Activated T-helper 2 cell treated with anti-CD3 and anti-CD28 coated beads, Interferon-gamma antibody, Interleukin-2, Interleukin-4, amounts not matched to agents 10 μg/mL and 5 μg/mL and 100 μg/mL, durations not matched to agents 14 hours and 24 hours and 36 hours (primary cell): ENCODE data around the gene DTNA. TPM values are rescaled to one million over a fixed set of nuclear protein-coding genes. Genes with fewer than 3 reads are reported as not detected.
"Not testable (repeated sequence)": the region's sequence is repeated elsewhere in the genome, so short reads cannot be mapped to it uniquely, and the experiment has no call there.

Experiments used
- DNase-seq: peaks from one replicate; pipeline ENCODE4 v3.0.0; 2021; ENCODE audit warnings: low spot score
- H3K27ac Mint-ChIP-seq: one replicate; pipeline ENCODE4 v1.8.0; 2021; ENCODE audit warnings: mixed read lengths
- H3K27me3 Mint-ChIP-seq: one replicate; pipeline ENCODE4 v1.8.0; 2021; ENCODE audit warnings: low read depth, mixed read lengths
- H3K36me3 Mint-ChIP-seq: one replicate; pipeline ENCODE4 v1.8.0; 2021; ENCODE audit warnings: low read depth, mixed read lengths
- H3K4me1 Mint-ChIP-seq: one replicate; pipeline ENCODE4 v1.8.0; 2021; ENCODE audit warnings: low read depth, mixed read lengths
- H3K4me3 Mint-ChIP-seq: one replicate; pipeline ENCODE4 v1.8.0; 2021; ENCODE audit warnings: low read depth, mild to moderate bottlenecking, moderate library complexity, mixed read lengths
- H3K9me3 Mint-ChIP-seq: one replicate; pipeline ENCODE4 v1.8.0; 2021; ENCODE audit warnings: mixed read lengths
- intact Hi-C: fragments of 100-400 bp; cut with micrococcal nuclease; formaldehyde crosslinking; loops from one replicate; pipeline ENCODE4 v1.15.1; 2023
- total RNA-seq: library from RNA; stranded (reverse); gene quantifications from 2 replicates; pipeline ENCODE4 v1.2.3, GENCODE V29; 2022

The DTNA gene
- total RNA-seq: 0.73 TPM in 1 of 2 replicates, not detected in the other

DNA sequence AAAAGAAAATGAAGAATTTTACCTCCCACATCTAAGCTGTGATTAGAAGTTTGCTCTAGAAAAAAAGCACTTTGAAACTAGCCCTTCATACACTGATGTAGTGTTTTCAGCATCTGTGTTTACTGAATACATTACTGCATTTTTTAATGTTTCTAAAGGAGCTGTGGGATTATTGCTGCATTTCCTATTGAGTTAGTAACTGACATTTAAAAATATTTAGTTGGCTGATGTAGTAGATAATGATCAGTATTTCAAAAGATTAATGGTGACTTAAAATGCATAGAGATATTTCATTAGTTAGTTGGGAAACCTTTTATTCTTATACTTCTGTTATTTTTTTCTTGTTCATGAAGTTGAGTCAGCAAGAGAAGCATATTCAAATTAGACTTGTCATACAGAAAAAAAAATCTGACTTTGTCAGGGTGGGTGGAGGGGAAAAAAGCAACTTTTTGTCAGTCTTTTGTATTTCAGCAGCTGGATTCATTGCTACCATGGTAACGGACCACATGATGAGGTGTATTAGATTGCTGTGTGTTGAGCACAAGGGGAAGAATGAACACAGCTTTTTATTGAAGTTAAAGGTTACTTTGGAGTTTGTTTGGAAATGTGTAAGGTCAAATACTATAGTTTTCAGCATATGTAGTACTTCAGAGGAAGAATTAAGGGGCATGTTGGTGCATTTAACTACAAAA is at the start of gene DTNA:
TSS of gene DTNA (plus strand) at position 549 of the 692 bp plus-strand sequence. CDS start 45,679 bp downstream, outside the sequence.
- Mint-ChIP-seq H3K4me3 (no peak within 1 kb of the TSS), H3K27ac (no peak within 1 kb of the TSS), H3K9me3 (no peaks in the 10 kb centered on the region), H3K27me3 (no peaks in the 10 kb centered on the region), H3K4me1 (no peaks in the 10 kb centered on the region), H3K36me3 (no peaks in the 10 kb centered on the region)
- no peak for DNase-seq
- intact Hi-C loops: no loop called here

DNA sequence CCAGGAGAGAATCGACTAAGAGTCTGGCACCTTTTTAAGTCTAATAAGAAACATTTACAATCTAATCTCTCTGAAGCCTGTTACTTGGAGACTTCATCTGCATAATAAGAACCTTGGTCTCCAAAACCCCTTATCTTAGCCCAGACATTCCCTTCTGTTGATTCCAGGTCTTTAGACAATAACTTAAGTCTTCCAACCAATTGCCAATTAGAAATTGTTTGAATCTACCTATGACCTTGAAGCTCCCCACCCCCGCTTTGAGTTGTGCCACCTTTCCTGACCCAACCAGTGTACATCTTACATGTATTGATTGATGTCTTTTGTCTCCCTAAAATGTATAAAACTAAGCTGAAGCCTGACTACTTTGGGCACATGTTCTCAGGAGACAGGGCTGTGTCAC is 49.5 kb upstream of the DTNA start:
- intact Hi-C loops: no loop called here
- DNase-seq: no peak

DNA sequence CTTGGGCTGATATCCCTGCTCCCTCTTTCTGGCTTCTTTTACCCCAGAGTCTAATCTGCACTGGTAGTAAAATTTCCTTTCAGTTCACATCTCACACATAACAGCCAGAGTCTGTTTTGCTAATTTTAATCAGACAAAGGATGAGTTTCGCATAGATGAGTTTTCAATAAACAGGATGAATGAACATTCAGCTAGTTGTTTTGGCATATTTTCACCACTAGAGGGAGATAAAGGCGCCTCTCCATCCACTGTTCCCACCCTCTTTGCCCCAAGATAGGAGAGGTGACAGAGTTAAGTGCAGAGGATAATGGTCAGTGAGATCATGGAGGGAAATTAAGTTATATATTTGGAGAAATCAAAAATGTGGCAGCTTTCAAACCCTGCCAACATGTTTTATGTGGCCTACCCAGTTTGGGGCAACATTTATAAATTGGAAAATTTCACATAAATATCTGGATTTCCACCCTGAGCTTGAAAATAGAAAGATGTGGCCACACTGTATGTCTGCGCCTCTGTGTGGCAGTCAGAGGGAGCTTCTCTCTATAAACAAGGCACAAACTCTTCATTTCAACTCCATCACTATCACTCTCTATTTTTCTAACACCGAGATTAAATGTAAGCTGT is 48.5 kb upstream of the DTNA start:
- Mint-ChIP-seq H3K4me3 (no peak overlapping the region), H3K4me1 (no peaks in the 10 kb centered on the region), H3K27me3 (peaks cover 9% of the 10 kb centered on the region), H3K9me3 (no peaks in the 10 kb centered on the region), H3K36me3 (no peaks in the 10 kb centered on the region), H3K27ac (no peak overlapping the region)
- intact Hi-C loops: loop anchor here (1.0 kb wide), 1 partner anchor 127 kb away; no protein-coding TSS in a partner anchor
- DNase-seq: no peak

More for the DNA sequence above, 49.5 kb upstream of the DTNA start:
- Mint-ChIP-seq H3K4me1 (no peaks in the 10 kb centered on the region), H3K27ac (no peak overlapping the region), H3K36me3 (no peaks in the 10 kb centered on the region), H3K4me3 (no peak overlapping the region), H3K9me3 (no peaks in the 10 kb centered on the region), H3K27me3 (peaks cover 9% of the 10 kb centered on the region)

- no peaks in the 10 kb centered on the region for H3K36me3 Mint-ChIP-seq
- no peaks in the 10 kb centered on the region for H3K27me3 Mint-ChIP-seq
- no peaks in the 10 kb centered on the region for H3K9me3 Mint-ChIP-seq
- no peak overlapping the region for H3K4me3 Mint-ChIP-seq
- no peak overlapping the region for H3K27ac Mint-ChIP-seq
- DNase-seq: no peak
- intact Hi-C loops: no loop called here
- no peaks in the 10 kb centered on the region for H3K4me1 Mint-ChIP-seq
Observed at GRCh38 chr18:34676816-34677574, 33.1 kb upstream of the DTNA start.

DNA sequence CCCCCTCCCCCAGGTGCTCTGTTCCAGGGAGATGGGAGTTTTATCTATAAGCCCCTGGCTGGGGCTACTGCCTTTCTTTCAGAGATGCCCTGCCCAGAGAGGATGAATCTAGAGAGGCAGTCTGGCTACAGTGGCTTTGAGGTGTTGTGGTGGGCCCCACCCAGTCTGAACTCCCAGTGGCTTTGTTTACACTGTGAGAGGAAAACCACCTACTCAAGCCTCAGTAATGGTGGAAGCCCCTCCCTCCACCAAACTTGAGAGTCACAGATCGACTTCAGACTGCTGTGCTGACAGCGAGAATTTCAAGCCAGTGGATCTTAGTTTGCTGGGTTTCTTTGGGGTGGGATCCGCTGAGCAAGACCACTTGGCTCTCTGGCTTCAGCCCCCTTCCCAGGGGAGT is 20.3 kb upstream of the DTNA start:
- DNase-seq, H3K4me3 Mint-ChIP-seq, H3K27ac Mint-ChIP-seq, H3K36me3 Mint-ChIP-seq, H3K4me1 Mint-ChIP-seq, intact Hi-C loops, H3K9me3 Mint-ChIP-seq, H3K27me3 Mint-ChIP-seq: not testable (repeated sequence)

DNA sequence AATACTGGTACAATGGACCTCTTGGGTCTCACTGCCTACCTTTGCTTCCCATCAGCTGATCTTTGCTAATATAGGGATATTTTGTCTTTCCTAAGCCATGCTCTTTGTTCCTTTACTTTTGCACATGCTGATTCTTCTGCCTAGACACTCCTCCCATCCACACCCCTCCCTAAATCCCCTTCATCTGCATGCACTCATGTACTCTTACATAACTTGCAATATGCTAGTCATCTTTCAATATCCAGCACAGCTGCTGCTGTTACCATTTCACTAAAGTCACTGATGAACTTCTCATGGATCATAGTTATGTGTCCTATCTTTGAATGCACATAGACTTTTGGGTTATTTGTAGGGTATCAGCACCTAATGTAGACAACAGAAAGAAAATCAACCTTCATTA is 18.5 kb upstream of the DTNA start:
- Mint-ChIP-seq H3K4me3 (no peak overlapping the region), H3K27ac (no peak overlapping the region), H3K27me3 (no peaks in the 10 kb centered on the region), H3K4me1 (no peaks in the 10 kb centered on the region), H3K9me3 (no peaks in the 10 kb centered on the region), H3K36me3 (no peaks in the 10 kb centered on the region)
- intact Hi-C loops: no loop called here
- DNase-seq: no peak

DNA sequence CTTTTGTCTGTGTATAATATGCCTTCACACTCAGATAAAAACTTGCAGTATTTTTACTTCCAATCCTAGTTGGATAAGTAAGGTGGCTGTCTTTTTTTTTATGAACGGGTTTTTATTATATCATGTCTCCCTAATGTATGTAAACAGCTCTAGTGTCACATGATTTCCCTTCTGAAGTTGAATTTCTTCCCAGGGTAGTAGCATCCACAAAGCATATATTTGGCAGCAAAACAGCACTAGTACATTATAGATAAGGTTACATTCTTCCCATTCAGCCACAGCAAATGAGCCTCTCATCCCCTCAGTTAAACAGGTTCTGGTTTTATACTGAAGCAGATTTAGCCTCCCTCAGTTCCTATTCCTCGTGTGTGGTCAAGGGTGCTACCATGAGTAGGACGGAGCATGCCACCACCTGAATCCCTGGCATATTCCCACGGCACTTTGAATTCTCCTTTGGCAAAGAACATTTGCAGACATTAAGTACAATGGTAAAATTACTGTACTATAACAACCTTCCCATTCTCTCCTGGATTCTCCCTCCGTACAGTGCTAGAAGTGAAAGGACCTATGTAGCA is 15.4 kb upstream of the DTNA start:
- no peak for DNase-seq

GRCh38 chr18:34695310-34695709 is 14.8 kb upstream of the DTNA start:
- intact Hi-C loops: no loop called here
- no peak overlapping the region for H3K27ac Mint-ChIP-seq
- no peak overlapping the region for H3K4me3 Mint-ChIP-seq
- H3K27me3 Mint-ChIP-seq: no peaks in the 10 kb centered on the region
- no peaks in the 10 kb centered on the region for H3K36me3 Mint-ChIP-seq
- H3K4me1 Mint-ChIP-seq: no peaks in the 10 kb centered on the region
- no peak for DNase-seq
- no peaks in the 10 kb centered on the region for H3K9me3 Mint-ChIP-seq

More for the DNA sequence above, 15.4 kb upstream of the DTNA start:
- intact Hi-C loops: no loop called here
- no peaks in the 10 kb centered on the region for H3K4me1 Mint-ChIP-seq
- H3K9me3 Mint-ChIP-seq: no peaks in the 10 kb centered on the region
- no peaks in the 10 kb centered on the region for H3K27me3 Mint-ChIP-seq
- H3K36me3 Mint-ChIP-seq: no peaks in the 10 kb centered on the region
- no peak overlapping the region for H3K4me3 Mint-ChIP-seq
- H3K27ac Mint-ChIP-seq: no peak overlapping the region

DNA sequence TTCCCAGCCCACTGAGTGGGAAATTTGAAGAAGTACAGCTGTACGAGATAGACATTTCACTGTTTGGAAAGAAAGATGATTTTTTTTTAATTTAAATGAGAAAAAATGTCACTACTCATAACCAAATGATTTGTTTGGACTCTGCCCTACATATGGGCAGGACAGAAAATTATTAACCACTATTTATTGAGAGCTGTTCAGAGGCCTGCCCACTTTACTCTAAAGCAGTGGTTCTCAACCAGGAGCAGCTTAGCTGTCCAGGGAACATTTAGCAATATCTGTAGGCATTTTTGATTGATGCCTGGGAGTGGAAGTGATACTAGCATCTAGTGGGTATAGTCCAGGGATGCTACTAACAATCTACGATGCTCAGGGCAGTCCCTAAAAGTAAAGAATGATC is 13.4 kb upstream of the DTNA start:
- Mint-ChIP-seq H3K4me3 (no peak overlapping the region), H3K9me3 (no peaks in the 10 kb centered on the region), H3K27ac (no peak overlapping the region), H3K36me3 (no peaks in the 10 kb centered on the region), H3K4me1 (no peaks in the 10 kb centered on the region), H3K27me3 (no peaks in the 10 kb centered on the region)
- no peak for DNase-seq
- intact Hi-C loops: no loop called here

DNA sequence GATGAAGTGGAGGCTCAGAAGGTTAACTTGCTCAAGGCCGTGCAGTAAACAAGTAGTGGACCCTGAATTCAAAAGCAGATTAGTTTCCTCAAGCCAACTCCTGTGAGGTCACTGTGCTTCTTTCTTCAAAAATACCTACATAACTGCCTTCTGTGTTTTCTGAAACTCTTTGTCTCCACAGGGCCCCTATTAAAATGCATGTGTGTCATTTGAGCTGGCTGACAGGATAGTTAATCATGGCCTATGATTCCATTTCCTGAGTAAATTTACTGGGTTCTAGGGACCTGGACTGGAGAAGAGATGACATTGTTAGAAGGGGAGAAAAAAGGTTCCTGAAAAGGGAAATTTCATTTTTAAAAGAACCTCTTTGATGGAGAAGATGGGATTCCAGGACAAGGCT is 12.9 kb upstream of the DTNA start:
- no peak for DNase-seq
- no peaks in the 10 kb centered on the region for H3K36me3 Mint-ChIP-seq
- H3K27ac Mint-ChIP-seq: no peak overlapping the region
- no peaks in the 10 kb centered on the region for H3K9me3 Mint-ChIP-seq
- no peaks in the 10 kb centered on the region for H3K4me1 Mint-ChIP-seq
- no peak overlapping the region for H3K4me3 Mint-ChIP-seq
- intact Hi-C loops: no loop called here
- no peaks in the 10 kb centered on the region for H3K27me3 Mint-ChIP-seq

GRCh38 chr18:34697891-34698290 is 12.2 kb upstream of the DTNA start:
- H3K9me3 Mint-ChIP-seq: no peaks in the 10 kb centered on the region
- no peak for DNase-seq
- H3K36me3 Mint-ChIP-seq: no peaks in the 10 kb centered on the region
- intact Hi-C loops: no loop called here
- H3K27ac Mint-ChIP-seq: no peak overlapping the region
- no peaks in the 10 kb centered on the region for H3K4me1 Mint-ChIP-seq
- no peak overlapping the region for H3K4me3 Mint-ChIP-seq
- H3K27me3 Mint-ChIP-seq: no peaks in the 10 kb centered on the region

- H3K4me3 Mint-ChIP-seq: no peak overlapping the region
- DNase-seq: no peak
- H3K27ac Mint-ChIP-seq: no peak overlapping the region
- H3K9me3 Mint-ChIP-seq: no peaks in the 10 kb centered on the region
- H3K4me1 Mint-ChIP-seq: no peaks in the 10 kb centered on the region
- intact Hi-C loops: no loop called here
- H3K36me3 Mint-ChIP-seq: no peaks in the 10 kb centered on the region
- H3K27me3 Mint-ChIP-seq: peaks cover 2% of the 10 kb centered on the region
Observed at GRCh38 chr18:34701911-34702310, 8.2 kb upstream of the DTNA start.

DNA sequence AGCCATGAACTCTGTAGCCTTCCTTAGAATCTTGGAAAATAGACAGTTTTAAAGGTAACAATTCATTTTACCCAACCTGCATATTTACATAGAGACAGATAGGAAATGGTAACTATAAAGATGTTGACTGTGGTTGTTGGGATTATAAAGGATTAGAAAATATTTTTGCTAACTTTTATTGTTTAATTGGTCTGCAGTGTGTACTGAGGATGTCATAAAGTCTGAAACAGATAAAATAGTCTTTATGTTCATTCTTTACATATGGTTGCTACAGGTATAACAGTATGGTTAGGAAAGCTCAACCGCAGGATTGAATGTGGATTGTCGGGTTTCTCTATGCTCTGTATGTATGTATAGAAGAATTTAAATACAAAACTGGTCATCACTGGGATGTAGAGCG is 7.3 kb upstream of the DTNA start:
- H3K36me3 Mint-ChIP-seq: no peaks in the 10 kb centered on the region
- peaks cover 2% of the 10 kb centered on the region for H3K27me3 Mint-ChIP-seq

More for the DNA sequence above, 7.3 kb upstream of the DTNA start:
- no peak for DNase-seq
- Mint-ChIP-seq H3K27ac (no peak overlapping the region), H3K4me3 (no peak overlapping the region), H3K4me1 (no peaks in the 10 kb centered on the region), H3K9me3 (no peaks in the 10 kb centered on the region)
- intact Hi-C loops: no loop called here
